ENCODE measurements around the gene COX7A2. TPM values are rescaled to one million over a fixed set of nuclear protein-coding genes. Genes with fewer than 3 reads are reported as not detected.

Gene COX7A2
- total RNA-seq, 1 donor from 2014 or later = 370 TPM

- no peaks in the 10 kb centered on the region for H3K27me3 Mint-ChIP-seq
- no peak for DNase-seq (ENCODE audit: extremely low spot score, unreplicated experiment)
- H3K4me1 Mint-ChIP-seq (ENCODE audit: unreplicated experiment) = no peaks in the 10 kb centered on the region
- TF ChIP-seq CTCF (conservative IDR thresholded peaks at IDR 0.05) = no peak
- no peak overlapping the region for H3K27ac Mint-ChIP-seq
- no peaks in the 10 kb centered on the region for H3K9me3 Mint-ChIP-seq
- H3K4me3 Mint-ChIP-seq = no peak overlapping the region
- H3K36me3 Mint-ChIP-seq = peaks cover 4% of the 10 kb centered on the region
Measured at GRCh38 chr6:75188221-75188925, 55.2 kb downstream of the COX7A2 start.

Other genes starting within 250 kb of the COX7A2 start
- 6.9 and 21.5 TPM in 2 replicates for gene COL12A1, start 37.7 kb downstream of the COX7A2 start, total RNA-seq (ENCODE audit: low replicate concordance)
- gene TMEM30A, start 41.0 kb upstream of the COX7A2 start, total RNA-seq (ENCODE audit: low replicate concordance) = 78.7 and 146 TPM in 2 replicates
- gene FILIP1, start 250.0 kb upstream of the COX7A2 start, total RNA-seq (ENCODE audit: low replicate concordance) = 2.0 and 5.0 TPM in 2 replicates